GM19438 (cell line): ENCODE results near the gene RETREG3.

Experiments used
- ATAC-seq: cut with Tn5 transposase; IDR thresholded peaks from one replicate; pipeline ENCODE4 v1.9.1; 2021; ENCODE audit warnings: low read depth; ENCODE audit not compliant: unreplicated experiment

RETREG3 gene

GRCh38 chr17:42536372-42537155 is 72.6 kb downstream of the RETREG3 start:
- ATAC-seq = peak; percentile 60

- ATAC-seq = peak; percentile 83
Measured at GRCh38 chr17:42536048-42536371, 73.2 kb downstream of the RETREG3 start, which contains the start of gene NAGLU. TSS of gene NAGLU (plus strand) at chr17:42536241. CDS start at chr17:42536273, 32 bp downstream.

GRCh38 chr17:42535155-42536047 is 73.8 kb downstream of the RETREG3 start:
- ATAC-seq = no peak

GRCh38 chr17:42531455-42532354 is 77.5 kb downstream of the RETREG3 start:
- ATAC-seq = no peak

- no peak for ATAC-seq
Measured at GRCh38 chr17:42530952-42531454, 78.2 kb downstream of the RETREG3 start.
